HFFc6 (cell line): ENCODE measurements around the gene TMEM50B. TPM values are rescaled to one million over a fixed set of nuclear protein-coding genes. Genes with fewer than 3 reads are reported as not detected.
A peak's percentile ranks its signal among the peaks of the same experiment; 100 is the strongest.

Source experiments
- DNase-seq: peaks from one replicate; pipeline ENCODE4 v3.0.0-alpha.2; 2018
- H3K27ac Mint-ChIP-seq: 2 replicates; pipeline ENCODE4 v1.8.0; 2020; ENCODE audit warnings: mild to moderate bottlenecking, mixed read lengths
- H3K27me3 Mint-ChIP-seq: 2 replicates; pipeline ENCODE4 v1.8.0; 2021; ENCODE audit warnings: mild to moderate bottlenecking, moderate library complexity, mixed read lengths; ENCODE audit not compliant: insufficient read depth
- H3K36me3 Mint-ChIP-seq: 2 replicates; pipeline ENCODE4 v1.8.0; 2021; ENCODE audit warnings: low read depth, mixed read lengths
- H3K4me1 Mint-ChIP-seq: 2 replicates; pipeline ENCODE4 v1.8.0; 2020; ENCODE audit warnings: low read depth, mixed read lengths
- H3K4me3 Mint-ChIP-seq: 2 replicates; pipeline ENCODE4 v1.8.0; 2020; ENCODE audit warnings: mild to moderate bottlenecking, moderate library complexity, mixed read lengths
- H3K9me3 Mint-ChIP-seq: 2 replicates; pipeline ENCODE4 v1.8.0; 2020; ENCODE audit warnings: mild to moderate bottlenecking, mixed read lengths
- total RNA-seq, 6 experiments: library from RNA; stranded (reverse); fragmentation: NEBNext Ultra II Directional; extraction: Animal tissue kit (Norgen Biotek cat#: 25700); gene quantifications; 2 replicates in 1 of 6; 3 replicates in 5 of 6; pipeline ENCODE4 v1.2.3, GENCODE V29; 2021
- TF ChIP-seq, protein P1 (sequence below): fragments of 200-600 bp; sonication (generic); IDR thresholded peaks from 2 replicates; pipeline ENCODE4 v1.5.0; 2021; ENCODE audit warnings: antibody characterized with exemption, mild to moderate bottlenecking

TMEM50B gene
- total RNA-seq, 6 experiments from 2014 or later = 22.9 to 30.3 (median 24.5) TPM

DNA sequence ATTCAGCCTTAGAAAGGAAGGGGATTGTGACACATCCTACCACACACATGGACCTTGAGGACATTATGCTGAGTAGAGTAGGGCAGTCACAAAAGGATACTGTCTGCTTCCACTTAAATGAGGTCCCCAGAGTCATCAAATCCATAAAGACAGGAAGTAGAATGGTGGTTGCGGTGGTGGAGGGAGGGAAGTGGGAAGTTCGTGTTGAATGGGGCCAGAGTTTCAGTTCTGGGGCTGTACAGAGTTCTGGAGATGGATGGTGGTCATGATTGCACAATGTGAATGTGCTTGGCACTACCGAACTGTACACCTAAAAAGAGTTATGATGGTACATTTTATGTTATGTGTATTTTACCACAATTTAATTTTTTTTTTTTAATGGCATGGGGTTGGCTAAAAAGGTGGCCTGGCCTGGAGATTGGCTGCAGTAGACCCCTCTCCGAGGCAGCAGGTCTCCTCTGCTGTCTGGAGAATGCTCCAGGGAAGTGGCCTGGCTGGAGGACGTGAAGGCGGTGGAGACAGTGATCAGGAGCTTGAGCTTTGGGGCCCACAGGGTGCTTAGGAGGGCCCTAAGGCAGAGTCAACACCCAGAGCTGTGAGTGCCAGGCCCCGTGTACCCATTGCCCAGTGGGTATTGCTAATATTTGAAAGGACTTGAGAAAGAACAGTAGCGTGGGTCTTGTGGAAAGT, 46.2 kb downstream of the TMEM50B start:
- DNase-seq = no peak
- Mint-ChIP-seq H3K4me1 (peaks cover 34% of the 10 kb centered on the region), H3K36me3 (peaks cover 34% of the 10 kb centered on the region), H3K27me3 (no peaks in the 10 kb centered on the region; the same call in 1 of the 2 replicates), H3K27ac (peak overlapping the region; percentile 47), H3K9me3 (no peaks in the 10 kb centered on the region), H3K4me3 (no peak overlapping the region; the same call in 1 of the 2 replicates)
- TF ChIP-seq, protein P1, sequence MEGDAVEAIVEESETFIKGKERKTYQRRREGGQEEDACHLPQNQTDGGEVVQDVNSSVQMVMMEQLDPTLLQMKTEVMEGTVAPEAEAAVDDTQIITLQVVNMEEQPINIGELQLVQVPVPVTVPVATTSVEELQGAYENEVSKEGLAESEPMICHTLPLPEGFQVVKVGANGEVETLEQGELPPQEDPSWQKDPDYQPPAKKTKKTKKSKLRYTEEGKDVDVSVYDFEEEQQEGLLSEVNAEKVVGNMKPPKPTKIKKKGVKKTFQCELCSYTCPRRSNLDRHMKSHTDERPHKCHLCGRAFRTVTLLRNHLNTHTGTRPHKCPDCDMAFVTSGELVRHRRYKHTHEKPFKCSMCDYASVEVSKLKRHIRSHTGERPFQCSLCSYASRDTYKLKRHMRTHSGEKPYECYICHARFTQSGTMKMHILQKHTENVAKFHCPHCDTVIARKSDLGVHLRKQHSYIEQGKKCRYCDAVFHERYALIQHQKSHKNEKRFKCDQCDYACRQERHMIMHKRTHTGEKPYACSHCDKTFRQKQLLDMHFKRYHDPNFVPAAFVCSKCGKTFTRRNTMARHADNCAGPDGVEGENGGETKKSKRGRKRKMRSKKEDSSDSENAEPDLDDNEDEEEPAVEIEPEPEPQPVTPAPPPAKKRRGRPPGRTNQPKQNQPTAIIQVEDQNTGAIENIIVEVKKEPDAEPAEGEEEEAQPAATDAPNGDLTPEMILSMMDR = no peak

DNA sequence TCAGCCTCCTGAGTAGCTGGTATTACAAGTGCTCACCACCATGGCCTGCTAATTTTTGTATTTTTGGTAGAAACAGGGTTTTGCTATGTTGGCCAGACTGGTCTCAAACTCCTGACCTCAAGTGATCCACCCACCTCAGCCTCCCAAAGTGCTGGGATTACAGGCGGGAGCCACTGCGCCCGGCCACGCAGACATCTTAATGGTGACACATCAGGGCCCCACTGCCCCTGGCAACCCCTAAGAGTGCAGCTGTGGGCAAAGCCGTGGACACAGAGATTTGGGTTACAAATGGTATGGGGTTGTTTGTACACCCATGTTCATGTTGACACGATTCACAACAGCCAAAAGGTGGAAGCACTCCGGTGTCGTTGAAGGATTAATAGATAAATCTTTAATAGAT, 46.8 kb downstream of the TMEM50B start:
- TF ChIP-seq, protein P1 = no peak
- no peak for DNase-seq
- Mint-ChIP-seq H3K27ac (peak overlapping the region; percentile 47), H3K4me1 (peaks cover 37% of the 10 kb centered on the region), H3K9me3 (no peaks in the 10 kb centered on the region), H3K27me3 (no peaks in the 10 kb centered on the region; the same call in 1 of the 2 replicates), H3K4me3 (no peak overlapping the region), H3K36me3 (peaks cover 36% of the 10 kb centered on the region)

DNA sequence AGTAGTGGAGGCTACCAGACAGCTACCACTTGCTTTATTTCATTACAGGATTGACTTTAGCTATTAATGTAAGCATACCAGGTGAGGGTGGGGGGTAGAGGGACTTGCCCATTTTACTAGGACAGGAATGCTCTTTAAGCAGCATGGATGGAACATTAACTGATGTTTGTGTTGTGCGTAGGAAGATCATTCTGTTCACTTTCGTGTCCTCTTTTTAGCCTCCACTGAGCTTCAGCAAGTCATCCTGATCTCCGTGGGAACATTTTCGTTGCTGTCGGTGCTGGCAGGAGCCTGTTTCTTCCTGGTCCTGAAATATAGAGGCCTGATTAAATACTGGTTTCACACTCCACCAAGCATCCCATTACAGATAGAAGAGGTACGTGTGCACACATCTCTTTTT, 47.3 kb downstream of the TMEM50B start:
- H3K27me3 Mint-ChIP-seq = no peaks in the 10 kb centered on the region; the same call in 1 of the 2 replicates
- DNase-seq = no peak
- no peaks in the 10 kb centered on the region for H3K9me3 Mint-ChIP-seq
- H3K27ac Mint-ChIP-seq = no peak overlapping the region
- TF ChIP-seq, protein P1 = no peak
- H3K4me3 Mint-ChIP-seq = no peak overlapping the region
- peaks cover 37% of the 10 kb centered on the region for H3K4me1 Mint-ChIP-seq
- peaks cover 37% of the 10 kb centered on the region for H3K36me3 Mint-ChIP-seq

DNA sequence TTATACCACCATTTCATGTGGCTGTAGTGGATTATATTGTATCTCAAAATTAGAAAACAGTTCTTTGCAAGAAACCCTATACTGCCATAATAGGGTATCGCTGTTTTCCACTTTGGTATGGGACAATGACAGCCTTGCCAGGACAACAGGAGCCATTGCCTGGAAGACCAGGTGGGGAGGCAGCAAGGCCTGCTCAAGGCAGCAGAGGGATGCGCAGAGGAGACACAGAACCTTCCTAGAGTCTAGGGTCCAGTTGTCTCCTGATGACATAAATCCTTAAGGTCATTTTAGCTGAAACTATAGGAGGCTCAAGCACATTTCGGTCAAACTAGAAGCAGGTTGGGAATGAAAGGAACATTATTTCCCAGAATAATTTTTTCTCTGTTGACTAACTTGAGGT, 48.9 kb downstream of the TMEM50B start:
- no peak overlapping the region for H3K27ac Mint-ChIP-seq
- no peaks in the 10 kb centered on the region for H3K27me3 Mint-ChIP-seq
- H3K4me3 Mint-ChIP-seq = no peak overlapping the region
- H3K4me1 Mint-ChIP-seq = peaks cover 37% of the 10 kb centered on the region
- no peaks in the 10 kb centered on the region for H3K9me3 Mint-ChIP-seq
- no peak for DNase-seq
- TF ChIP-seq, protein P1 = no peak
- H3K36me3 Mint-ChIP-seq = peaks cover 42% of the 10 kb centered on the region

DNA sequence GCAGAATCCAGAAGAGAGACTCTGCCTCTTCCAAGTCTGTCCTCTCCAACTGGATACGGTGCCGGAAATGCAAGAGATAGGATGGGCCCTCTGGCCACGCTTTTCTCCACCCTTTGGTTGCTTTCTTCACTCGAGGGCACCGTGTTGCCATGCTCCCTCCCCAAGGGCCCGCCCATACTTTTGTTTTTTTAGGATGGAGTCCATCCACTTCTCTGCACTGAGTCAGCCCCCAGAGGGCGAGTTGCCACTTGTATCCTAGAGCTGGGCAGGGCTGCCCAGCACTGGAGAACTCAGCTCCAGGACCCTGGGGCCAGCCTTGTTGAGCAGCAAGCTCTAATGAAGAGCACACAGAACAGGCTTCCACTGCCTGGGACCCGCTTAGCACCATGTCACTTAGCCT, 51.1 kb downstream of the TMEM50B start:
- peak overlapping the region; percentile 54 for H3K27ac Mint-ChIP-seq
- peaks cover 41% of the 10 kb centered on the region for H3K36me3 Mint-ChIP-seq
- no peaks in the 10 kb centered on the region for H3K9me3 Mint-ChIP-seq
- H3K4me1 Mint-ChIP-seq = peaks cover 19% of the 10 kb centered on the region
- no peaks in the 10 kb centered on the region for H3K27me3 Mint-ChIP-seq
- TF ChIP-seq, protein P1 = no peak
- H3K4me3 Mint-ChIP-seq = no peak overlapping the region
- DNase-seq = peak; percentile 20
